Heart left ventricle (tissue), 13 donors: Measurements from ENCODE around the gene GRM8.
"Not testable (repeated sequence)": the region's sequence is repeated elsewhere in the genome, so short reads cannot be mapped to it uniquely, and the experiment has no call there.

Experiments used
- POLR2A ChIP-seq, 2 donors: fragments of 450-650 bp; IDR thresholded peaks; one replicate each; pipeline ENCODE4 v1.6.1; 2017; ENCODE audit warnings: antibody characterized with exemption in 2 of 2, mild to moderate bottlenecking in 2 of 2, moderate library complexity in 2 of 2
- TF ChIP-seq, protein P1 (sequence below), 12 donors: fragments of 200-600 bp; sonication (generic) in 4 of 12; IDR thresholded peaks; one replicate each; pipeline versions ENCODE4 v1.5.0 to v1.8.0; 2018 to 2022; ENCODE audit warnings: antibody characterized with exemption in 12 of 12, mild to moderate bottlenecking in 5 of 12
- donor health status: ischemic (EF 13 %, LVEDD 7.1; RV severe dilation, severe dysfunction).
- donor health status: DM: no; HTN: yes; CAD: no.
- donor health status: DM: no; HTN: no; CAD: no.
- donor health status: ischemic (EF 25% LVEDD 6.9; RV normal size, moderate dysfunction).
- donor health status: ischemic (EF 25% LVEDD 5.7; RV mildly dilated, moderate dysfunction).
- donor health status: ischemic (EF 35%, LVEDD 5.7; RV mildly dilated, moderate dysfunction).
- donor health status: nonischemic (EF 11% LVEDD 7.7; RV severe dilation, severe dysfunction).
- donor health status: DM: yes; HTN: yes; CAD: no.
- donor health status: PGD.
- donor health status: ischemic (EF 29% LVEDD 5.4; RV normal size, mild dysfunction).
- donor health status: nonischemic (EF 23%, LVEDD 6.1; RV moderate dilation, normal function).

- TF ChIP-seq, protein P1, sequence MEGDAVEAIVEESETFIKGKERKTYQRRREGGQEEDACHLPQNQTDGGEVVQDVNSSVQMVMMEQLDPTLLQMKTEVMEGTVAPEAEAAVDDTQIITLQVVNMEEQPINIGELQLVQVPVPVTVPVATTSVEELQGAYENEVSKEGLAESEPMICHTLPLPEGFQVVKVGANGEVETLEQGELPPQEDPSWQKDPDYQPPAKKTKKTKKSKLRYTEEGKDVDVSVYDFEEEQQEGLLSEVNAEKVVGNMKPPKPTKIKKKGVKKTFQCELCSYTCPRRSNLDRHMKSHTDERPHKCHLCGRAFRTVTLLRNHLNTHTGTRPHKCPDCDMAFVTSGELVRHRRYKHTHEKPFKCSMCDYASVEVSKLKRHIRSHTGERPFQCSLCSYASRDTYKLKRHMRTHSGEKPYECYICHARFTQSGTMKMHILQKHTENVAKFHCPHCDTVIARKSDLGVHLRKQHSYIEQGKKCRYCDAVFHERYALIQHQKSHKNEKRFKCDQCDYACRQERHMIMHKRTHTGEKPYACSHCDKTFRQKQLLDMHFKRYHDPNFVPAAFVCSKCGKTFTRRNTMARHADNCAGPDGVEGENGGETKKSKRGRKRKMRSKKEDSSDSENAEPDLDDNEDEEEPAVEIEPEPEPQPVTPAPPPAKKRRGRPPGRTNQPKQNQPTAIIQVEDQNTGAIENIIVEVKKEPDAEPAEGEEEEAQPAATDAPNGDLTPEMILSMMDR (IDR thresholded peaks at IDR 0.05): not testable (repeated sequence)
- not testable (repeated sequence) for TF ChIP-seq POLR2A (IDR thresholded peaks at IDR 0.05)
Measured at GRCh38 chr7:126908564-126908963, 344.2 kb downstream of the GRM8 start.
